KBM-7 (cell line): Measurements from ENCODE around the gene TNFAIP1.

Experiments used
- DNase-seq: peaks from one replicate; pipeline ENCODE4 v3.0.0-alpha.2; 2015
- in situ Hi-C: fragments of 300-500 bp; cut with MboI; formaldehyde crosslinking; loops from 2 replicates; pipeline ENCODE4 v1.14.3; 2020; ENCODE audit warnings: low sequenced_read_pairs, low pct_unique_long_range_greater_than_20kb, mixed read lengths

Gene TNFAIP1

GRCh38 chr17:28390141-28390540, 54.6 kb downstream of the TNFAIP1 start:
- in situ Hi-C loops = no loop called here
- no peak for DNase-seq

DNA sequence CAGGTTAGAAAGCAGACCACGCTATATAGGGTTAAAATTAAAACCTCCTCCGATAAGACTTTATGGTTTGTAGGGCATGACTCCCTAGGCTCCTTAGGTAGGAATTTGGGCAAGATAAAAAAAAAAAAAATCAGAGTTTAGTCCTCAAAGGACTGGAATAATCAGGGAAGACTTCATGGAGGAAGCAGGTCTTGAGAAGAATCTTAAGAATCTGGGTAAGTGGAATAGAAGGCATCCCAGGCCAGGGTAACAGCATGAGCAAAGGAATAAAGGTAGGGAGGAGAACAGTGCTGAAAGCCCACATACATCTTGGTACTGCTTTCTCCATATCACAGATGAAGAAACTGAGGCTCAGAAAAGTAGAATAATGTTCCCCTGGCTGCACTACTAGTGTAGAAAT, 55.0 kb downstream of the TNFAIP1 start:
- no peak for DNase-seq
- in situ Hi-C loops = no loop called here

GRCh38 chr17:28390984-28391383, 55.4 kb downstream of the TNFAIP1 start:
- in situ Hi-C loops = no loop called here
- DNase-seq = no peak

GRCh38 chr17:28391401-28391800, 55.8 kb downstream of the TNFAIP1 start:
- in situ Hi-C loops = no loop called here
- DNase-seq = no peak

DNA sequence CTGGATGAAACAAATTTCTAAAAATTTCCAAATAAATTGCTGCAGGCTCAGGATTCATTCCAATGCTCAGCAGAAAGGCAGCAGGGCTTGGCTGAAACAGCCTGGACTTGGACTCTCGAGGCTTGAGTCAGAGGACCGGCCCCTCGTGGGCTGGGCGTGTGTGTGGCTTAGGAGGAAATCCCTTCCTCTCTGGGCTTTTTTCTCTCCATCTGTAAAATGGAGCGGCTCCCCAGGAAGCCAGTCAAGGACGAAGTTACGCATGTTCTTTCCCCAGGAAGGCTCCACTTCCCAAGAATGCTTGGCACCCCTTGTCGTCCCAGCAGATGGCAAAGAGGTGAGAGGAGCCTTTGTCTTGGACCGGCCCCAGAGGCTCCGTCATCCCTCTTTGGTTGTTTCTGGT, 56.9 kb downstream of the TNFAIP1 start:
- in situ Hi-C loops = no loop called here

DNA sequence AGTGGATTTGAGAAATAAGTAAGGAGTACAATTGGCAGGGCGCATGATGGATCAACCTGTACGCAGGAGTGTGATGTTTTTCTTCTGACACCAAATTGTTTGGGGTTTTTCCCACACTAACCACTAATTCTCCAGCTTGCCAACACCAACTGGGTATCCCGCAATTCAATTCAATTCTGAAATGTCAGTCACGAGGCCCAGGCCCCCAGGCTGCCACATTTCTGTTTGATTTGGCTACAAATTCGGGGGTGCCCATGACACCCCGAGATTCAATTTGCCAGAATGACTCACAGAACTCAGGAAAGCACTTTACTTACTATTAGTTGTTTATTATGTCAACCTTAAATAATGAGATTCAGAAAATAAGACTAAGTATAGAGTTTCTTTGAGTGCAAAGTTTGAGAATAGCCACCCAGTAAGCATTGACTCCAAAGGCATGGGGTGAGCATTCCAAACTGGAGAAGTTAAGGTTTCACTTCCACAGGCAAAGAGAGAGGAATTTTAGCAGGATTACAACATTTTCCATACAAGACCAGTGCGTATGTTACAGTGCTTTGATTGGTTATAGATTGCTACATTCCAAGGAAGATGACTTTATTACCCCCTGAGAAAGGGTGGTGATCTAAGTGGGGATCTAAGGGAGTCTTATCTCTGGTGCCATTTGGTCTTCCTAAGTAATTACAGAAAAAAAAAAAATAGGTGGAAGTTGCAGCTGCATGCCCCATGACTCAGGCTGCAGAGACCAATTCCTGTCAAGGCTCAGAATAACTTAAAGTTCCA, 59.0 kb downstream of the TNFAIP1 start:
- no peak for DNase-seq
- in situ Hi-C loops = no loop called here

More for the DNA sequence above, 56.9 kb downstream of the TNFAIP1 start:
- DNase-seq = no peak

GRCh38 chr17:28395426-28395825, 59.9 kb downstream of the TNFAIP1 start:
- in situ Hi-C loops = no loop called here
- DNase-seq = no peak

GRCh38 chr17:28395968-28396367, 60.4 kb downstream of the TNFAIP1 start:
- in situ Hi-C loops = no loop called here
- DNase-seq = no peak
